T-helper 2 cell (primary cell): ENCODE results near the gene MACO1.
"Not testable (repeated sequence)": the region's sequence is repeated elsewhere in the genome, so short reads cannot be mapped to it uniquely, and the experiment has no call there.

Experiments used
- DNase-seq, 5 experiments: peaks; one replicate each; pipeline versions ENCODE4 v3.0.0 to v3.0.0-alpha.2; 2012 to 2022
- total RNA-seq, 2 donors: gene quantifications; one replicate each; lab custom pipeline; 2026; lab: John Stamatoyannopoulos, UW

The MACO1 gene, protein sequence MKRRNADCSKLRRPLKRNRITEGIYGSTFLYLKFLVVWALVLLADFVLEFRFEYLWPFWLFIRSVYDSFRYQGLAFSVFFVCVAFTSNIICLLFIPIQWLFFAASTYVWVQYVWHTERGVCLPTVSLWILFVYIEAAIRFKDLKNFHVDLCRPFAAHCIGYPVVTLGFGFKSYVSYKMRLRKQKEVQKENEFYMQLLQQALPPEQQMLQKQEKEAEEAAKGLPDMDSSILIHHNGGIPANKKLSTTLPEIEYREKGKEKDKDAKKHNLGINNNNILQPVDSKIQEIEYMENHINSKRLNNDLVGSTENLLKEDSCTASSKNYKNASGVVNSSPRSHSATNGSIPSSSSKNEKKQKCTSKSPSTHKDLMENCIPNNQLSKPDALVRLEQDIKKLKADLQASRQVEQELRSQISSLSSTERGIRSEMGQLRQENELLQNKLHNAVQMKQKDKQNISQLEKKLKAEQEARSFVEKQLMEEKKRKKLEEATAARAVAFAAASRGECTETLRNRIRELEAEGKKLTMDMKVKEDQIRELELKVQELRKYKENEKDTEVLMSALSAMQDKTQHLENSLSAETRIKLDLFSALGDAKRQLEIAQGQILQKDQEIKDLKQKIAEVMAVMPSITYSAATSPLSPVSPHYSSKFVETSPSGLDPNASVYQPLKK
- 42.8 to 75.4 reads per million in 2 donors for total RNA-seq

DNA sequence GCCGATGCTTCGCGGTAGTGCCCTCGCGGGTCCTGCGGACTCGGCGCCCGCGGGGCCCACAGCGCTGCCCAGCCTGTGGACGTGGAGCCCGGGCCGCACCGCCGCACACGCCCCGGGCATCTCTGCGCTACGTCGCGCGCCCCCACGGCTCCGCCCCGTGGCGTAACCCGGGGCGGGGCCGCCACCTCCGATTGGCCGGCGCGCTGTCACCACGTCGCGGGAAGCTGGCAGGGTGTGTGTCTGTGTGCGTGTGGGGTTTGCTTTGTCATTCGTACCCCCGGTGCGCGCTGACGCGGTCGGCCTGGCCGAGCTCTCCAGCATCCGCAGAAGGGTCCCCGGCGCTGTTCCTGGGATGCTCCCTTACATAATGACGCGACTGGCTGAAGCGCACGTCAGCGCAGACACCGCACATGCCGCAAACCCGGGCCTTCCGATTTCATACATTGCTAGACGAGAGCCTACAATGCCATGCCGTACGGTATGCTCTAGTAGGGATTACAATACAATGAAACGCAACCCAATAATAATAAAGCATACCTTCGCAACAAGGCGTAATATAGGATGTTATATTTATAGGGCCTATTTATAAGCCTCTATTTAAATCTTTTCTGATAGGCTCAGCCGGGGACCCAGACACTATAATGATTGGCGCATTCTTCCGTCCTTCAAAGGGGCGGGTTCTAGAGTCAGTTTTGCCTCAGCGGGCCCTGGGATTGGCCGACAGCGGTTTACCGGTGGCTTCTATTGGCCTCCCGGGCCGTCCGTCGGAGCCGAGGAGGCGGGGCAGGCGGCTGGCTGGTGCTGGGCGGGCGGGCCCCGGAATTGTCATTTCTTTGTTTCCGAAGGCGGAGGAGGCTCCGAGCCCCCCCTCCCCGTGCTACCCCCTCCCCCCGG, at the start of gene MACO1:
TSS of gene MACO1 (plus strand) at position 825 of the 894 bp plus-strand sequence. CDS start 202 bp downstream, outside the sequence.
- DNase-seq: peak; percentile 90 to 96 (median 95)

DNA sequence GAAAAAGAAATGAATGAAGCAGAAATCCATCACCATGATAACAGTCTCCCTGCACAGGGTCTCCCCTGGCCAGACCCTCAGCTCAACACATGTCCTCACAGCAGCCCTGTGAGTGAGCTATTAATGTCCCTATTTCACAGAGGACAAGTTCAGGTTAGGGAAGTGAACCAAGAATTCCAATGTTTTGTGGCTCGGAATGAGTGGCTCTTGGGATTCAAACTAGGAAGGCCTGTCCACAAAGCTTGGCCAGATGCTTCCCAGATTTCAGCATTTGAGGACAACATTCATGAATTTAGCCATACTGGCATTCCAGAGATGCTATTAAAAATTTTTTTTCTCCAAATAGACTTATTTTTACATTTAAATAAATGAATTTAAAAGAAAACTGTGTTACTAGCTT, 48.2 kb upstream of the MACO1 start:
- not testable (repeated sequence) for DNase-seq

DNA sequence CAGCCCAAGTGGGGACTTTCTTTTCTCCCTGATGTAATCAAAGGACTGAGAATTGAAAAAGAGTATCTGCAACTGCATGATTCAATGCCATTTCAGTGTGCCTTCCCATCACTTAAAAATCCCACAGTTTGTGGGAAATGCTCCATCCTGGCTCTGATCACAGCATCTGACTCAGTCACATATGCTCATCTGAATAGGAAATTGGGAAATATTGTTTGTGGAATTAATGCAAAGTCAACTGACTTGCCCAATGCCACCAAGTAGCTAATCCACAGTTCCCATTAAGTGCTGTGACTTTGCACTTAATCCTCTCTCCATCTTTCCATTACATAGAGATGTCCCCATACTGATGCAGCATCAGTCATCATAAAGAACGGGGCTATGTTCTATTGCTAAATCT, 47.6 kb upstream of the MACO1 start:
- DNase-seq: peak in 1 of 5 experiments; percentile 24

DNA sequence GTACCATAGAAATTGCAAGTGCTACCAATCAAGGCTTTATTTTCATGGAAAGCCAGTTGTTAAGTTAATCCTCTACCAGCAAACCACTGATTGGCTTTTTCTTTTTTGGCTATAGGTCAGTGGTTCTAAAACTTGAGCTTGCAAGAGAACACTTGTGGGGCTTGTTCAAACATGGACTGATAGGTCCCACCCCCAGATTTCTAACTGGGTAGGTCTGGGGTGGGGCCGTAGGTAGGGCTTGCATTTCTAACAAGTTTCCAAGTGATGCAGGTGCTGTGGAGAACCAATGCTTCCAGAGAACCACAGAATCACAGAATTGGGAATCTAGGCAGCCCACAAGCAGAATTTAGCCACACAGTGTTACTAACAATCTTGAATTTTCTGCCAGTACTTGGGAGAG, 46.8 kb upstream of the MACO1 start:
- DNase-seq: not testable (repeated sequence)

DNA sequence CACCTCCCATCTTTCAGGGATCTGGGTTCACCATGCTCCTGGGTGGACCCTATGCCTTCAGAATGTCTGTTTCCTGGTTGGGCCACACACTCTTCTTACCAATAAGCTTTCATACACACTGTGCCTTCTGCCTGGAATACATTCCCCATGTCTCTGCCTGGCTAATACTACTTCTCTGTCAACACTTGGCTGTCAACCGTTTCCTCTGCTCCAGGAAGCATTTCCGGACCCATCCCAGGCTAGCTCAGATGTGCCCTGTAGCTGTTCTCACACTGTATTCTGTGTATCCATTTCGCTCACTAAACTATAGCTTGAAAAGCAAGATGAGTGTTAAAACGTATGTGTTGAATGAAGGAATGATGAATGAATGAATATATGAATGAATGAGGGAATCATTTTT, 43.6 kb upstream of the MACO1 start:
- not testable (repeated sequence) for DNase-seq

DNA sequence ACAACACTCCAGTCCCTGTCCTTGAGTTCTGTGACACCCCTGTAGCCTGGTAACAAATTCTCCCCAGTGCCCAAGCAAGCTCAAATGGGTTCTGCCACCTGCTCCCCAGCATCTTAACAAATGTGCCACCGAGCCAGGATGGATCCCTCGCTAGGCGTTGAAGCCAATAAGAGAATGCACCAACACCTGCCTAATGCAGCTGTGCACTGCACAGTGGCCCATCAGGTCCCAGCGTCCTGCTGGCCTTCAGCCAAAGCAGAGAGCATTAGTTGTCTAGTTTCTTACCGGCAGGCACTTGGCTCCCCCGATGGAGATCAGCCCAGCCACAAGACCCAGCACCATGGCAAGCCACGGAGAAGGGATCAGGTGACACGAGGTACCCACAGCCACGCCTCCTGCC, 42.0 kb upstream of the MACO1 start:
- not testable (repeated sequence) for DNase-seq

DNA sequence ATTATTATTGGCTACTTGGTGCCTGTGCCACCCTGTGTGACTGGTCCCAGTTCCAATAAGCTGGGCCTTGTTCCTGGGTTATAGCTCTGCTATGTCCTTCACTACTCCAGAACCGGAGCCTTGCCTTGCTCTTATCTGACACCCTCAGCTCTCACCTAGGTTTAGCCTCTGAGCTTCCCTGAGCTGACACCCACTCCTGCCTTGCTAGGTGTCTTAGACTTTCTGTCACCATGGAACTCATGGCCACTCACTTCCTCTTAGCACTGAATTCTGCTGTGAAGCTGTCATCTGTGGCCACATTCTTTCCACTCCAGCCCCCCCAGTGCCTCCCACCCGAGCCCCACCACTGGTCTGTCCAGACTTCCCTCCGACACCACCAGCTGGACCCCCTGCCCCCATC, 41.0 kb upstream of the MACO1 start:
- DNase-seq: not testable (repeated sequence)

DNA sequence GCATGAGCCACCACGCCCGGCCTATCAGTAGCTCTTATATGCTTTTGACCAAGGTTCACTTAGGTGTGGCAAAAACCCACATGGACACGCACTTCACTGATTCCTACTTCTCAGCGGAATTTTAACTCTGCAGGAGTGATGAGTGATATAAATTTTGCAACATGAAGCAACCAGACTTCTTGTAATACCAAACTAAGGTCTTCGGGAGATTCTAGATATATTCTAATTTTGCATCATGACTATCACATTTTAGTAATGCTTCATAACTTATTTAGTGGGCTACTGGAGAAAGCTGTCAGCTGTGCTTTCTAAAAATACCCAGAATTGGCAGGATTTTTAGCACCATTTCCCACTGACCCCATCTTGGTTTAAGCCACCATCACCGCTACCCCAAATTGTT, 37.9 kb upstream of the MACO1 start:
- no peak for DNase-seq

DNA sequence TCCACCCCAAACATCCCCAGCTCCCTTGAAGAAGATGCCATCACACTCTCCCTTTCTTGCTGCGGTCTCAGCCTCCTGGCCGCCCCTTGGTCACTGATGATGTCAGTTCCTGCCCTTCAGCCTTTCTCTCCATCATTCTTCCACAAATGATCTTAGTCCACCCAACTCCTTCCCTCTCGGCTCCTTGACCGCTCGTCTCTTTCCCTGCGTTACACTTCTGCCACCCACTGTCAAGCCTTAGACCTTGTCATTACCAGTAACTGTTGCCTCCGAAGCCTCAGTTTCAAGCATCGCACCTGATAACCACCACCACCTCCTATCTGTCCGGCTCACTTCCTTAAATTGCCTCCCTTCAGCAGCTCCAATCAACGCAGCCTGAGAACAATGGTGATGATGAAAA, 33.1 kb upstream of the MACO1 start:
- not testable (repeated sequence) for DNase-seq

DNA sequence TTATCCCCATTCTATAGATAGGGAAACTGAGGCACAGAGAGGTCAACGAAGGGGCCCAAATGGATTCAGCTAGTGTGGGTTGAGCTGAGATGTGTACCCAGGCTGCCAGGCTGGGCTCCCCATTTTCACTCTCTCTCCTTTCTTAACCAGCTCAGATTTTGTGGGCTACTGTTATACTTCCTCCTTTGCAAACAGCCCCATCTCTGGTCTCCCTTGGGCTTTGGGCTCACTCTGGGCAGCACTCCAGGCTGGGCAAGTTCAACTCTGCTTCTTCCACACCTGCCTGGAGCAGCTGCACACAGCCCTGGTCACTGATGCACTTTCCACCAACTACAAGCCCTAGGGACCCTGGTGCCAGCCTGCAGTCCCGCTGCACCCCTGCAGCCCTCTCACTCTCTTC, 32.6 kb upstream of the MACO1 start:
- not testable (repeated sequence) for DNase-seq

DNA sequence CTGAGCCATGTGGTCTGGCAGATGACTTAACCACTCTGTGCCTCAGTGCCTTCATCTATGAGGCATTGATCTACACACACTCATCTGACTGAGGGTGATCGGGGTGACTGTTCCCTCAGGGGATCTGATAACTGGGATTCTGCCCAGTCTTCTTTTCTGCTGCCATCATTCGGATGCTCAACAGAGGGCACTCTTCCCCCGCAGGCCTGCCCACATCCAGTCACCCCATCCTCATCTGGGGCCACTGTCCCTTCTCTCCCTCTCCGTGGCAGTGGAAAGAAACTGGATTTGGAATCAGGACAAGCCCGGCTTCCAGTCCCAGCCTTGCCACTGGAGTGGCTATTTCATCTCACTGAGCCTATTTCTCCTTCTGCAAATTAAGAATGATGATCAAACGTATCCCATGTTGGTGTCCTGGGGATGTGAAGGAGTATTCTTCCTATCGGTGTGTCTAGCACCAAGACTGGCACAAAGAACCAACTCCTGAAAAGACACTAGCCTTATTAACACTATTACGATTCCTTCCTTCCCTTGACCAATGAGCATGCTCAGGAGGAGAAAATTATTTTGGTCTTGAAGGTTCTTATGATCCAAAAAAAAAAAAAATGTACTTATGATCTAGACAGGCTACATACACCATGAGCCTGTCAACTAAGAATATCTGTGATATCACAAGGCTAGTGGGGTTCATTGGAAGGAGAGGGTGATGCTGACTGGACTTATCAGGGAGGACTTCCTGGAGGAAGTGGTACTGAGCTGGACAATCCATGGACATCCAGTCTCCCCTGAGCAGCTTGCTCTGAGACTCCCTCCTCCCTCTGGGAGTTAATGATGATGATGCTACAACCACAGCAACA, 27.5 kb upstream of the MACO1 start:
- DNase-seq: not testable (repeated sequence)

DNA sequence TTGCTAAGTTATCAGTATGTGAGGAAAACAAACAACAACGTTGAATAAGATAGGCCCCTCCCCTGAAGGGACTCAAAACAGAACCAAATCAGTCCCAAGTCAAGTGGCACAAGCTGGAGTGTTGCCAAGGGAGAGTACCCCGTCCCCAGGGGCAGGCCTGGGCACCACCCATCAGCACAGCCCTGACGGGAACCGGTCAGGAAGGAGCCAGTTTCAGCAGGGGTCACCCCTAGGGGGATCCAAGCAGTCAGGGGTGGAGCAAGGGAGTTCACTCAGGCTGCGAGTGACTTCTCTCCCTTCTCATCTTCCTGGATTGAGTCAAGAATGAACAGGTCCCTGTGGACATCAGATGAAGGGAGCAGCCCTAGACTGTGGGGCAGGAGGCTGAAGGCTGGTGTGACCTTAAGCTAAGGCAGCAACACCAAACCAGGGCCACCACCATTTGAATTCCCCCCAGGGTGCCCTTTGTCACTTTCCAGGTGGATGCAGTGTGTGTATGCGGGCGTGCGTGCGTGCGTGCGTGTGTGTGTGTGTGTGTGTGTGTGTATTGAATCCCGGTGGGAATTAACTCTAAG, 24.9 kb upstream of the MACO1 start:
- not testable (repeated sequence) for DNase-seq

DNA sequence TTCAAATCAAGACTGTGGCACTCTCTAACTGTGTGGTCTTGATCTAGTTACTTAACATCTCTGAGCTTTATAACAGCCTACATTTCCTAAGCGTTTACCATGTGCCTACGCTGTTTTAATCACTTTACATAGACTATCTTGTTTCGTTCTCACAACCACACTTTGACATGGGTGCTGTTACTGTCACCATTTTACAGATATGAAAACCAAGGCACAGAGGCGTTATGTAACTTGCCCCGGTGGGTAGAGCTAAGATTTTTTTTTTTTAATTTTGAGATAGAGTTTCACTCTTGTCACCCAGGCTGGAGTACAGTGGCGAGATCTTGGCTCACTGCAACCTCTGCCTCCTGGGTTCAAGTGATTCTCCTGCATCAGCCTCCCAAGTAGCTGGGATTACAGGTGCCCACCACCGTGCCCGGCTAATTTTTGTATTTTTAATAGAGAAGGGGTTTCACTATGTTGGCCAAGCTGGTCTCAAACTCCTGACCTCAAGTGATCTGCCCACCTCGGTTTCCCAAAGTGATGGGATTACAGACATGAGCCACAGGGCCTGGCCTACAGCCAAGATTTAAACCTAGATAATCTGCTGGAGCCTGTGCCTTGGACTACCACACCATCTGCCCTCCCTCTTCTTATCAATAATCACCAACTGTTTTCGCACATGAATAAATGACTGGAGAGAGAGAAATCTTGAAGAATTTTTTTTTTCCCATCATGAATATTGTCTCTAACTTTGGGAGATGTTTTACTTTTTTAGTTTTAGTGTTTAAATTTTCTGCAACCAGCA, 20.9 kb upstream of the MACO1 start:
- not testable (repeated sequence) for DNase-seq

DNA sequence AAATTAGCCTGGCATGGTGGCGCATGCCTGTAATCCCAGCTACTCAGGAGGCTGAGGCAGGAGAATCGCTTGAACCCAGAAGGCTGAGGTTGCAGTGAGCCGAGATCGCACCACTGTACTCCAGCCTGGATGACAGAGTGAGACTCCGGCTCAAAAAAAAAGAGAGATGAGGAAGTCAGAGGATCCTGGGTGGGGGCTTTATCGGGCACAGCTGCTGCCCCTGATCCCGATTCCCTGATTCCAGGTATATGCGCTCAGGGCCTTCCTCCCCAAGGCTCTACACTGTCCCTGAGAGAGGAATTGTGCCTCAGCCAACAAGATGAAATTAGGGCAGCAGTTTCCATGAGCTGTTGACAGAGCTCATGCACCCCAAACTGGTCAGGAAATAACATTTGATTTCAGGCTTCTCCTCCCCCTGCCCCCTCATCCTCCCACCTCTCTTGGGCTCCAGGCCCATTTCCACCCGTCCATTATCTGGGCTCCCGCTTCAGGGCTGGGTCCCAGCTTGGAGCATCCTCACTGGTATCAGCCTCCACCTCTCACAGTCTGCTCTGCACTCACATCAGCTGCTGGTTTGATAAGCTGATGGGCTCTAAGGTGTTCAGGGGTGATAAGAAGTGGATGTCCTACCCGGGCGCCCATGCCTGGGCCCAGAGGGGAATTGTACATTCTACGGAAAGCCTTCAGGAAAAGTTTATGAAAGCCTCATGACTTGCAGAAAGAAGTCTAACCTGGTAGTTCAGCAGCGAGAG, 17.6 kb upstream of the MACO1 start:
- DNase-seq: not testable (repeated sequence)

DNA sequence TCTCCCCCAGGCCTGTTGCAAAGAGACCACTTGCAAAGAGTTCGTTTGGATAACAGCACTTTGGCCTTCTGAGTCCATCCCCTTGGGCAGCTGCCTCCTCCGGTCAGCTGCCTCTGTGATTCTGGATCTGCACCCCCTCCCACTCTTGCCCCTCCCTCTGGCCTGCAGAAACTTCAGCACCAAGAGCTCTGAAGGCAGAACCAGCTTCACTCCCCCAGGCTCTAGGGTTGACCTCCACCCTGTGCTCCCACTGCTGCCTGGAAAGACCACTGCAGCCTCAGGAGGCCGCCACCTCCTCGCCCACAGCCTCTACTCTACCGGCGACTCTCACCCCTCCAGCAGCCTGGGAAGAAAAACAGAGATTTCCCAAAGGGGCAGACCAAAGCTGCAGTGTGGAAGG, 16.5 kb upstream of the MACO1 start:
- DNase-seq: not testable (repeated sequence)

DNA sequence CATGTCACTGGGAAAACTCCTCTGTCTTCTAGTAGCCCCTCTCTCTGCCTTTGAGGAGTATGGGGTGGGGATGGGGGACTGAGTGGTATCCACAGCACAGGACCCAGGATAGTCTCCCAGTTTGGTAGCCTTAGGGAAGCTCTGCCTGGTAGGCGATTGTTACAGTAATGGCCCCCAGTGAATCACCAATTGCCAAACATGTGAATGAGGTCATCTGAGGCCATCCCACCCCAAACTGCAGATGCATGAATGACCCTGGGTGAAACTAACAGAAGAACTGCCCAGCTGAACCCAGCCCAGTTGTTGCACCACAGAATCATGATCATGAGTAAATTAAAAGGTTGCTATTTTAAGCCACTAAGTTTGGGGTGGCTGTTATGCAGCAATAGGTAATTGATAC, 16.1 kb upstream of the MACO1 start:
- DNase-seq: not testable (repeated sequence)

DNA sequence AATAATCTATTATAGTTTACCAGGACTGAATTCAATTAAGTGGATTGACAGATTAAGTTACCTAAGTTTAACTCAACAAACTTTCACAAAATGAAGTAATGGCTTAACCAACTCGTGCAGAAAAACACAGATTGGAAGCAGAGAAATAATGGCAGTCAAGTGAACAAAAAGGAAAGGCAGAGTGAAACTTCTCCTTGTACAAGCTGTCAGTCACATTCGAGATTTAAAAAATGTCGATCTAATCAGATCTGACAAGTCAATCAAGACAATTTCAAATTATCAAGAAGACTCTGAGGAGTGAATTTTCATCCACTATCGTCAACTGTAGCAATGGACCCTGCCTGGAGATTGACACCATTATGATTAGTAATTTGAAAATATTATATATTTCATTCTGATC, 13.4 kb upstream of the MACO1 start:
- not testable (repeated sequence) for DNase-seq

DNA sequence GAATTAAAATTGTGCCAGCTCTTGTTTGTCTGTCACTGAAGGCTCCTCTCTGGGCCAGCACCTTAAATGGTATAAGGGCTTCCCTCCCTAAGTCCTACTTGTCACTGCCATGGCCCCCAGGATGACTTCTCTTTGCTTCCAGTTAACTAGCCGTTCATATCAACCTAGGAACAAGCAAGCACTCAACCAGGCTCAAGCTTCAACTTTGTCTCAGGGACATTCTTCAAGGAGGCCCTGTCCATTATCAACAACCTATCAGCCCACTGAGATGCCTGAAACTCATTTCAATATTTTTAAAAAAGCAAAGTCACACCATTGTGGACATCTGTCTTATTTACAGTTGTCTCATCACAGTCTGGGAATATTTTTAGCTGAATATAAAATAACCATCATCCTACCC, 11.4 kb upstream of the MACO1 start:
- DNase-seq: not testable (repeated sequence)

DNA sequence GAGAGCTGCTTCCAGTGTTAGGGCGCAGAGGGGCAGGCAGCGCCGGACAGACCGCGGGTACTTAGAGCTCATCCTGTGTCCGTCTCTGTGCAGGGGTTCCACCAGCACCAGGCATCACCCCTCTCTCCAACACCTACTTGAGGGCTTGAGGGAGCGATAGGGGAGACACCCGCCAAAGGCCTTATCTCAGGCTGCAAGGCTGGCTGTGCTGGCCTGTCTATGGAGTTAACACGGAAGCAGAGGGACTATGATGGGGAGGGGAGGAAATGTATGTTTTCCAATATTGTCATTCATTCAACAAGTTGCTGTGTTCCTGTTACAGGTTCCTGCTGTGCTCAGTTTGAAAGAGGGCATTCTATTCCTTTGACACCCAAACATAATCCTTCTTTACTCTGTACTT, 10.0 kb upstream of the MACO1 start, which contains the start of gene RHCE:
TSS of gene RHCE (minus strand) at position 111 of the 400 bp plus-strand sequence. CDS start at position 72, 39 bp downstream.
- DNase-seq: not testable (repeated sequence)

DNA sequence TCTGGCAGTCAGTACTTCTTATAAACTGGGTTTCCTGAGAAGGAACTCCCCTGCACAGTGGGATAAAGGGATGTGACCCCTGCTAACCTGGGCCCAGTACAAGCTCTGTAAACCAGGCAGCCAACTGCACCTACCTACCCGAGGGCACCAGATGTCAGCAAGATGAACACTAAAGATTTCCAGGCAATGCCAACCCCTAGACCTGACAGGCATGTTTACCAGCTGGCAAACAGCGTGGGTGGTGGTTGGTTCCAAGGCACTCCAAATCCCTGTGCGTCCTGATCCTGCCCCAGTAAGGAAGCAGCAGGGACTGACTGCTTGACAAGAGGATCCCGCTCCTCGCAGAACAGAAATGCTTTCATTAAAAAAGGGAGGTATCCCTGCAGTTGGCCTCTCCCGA, 7.5 kb upstream of the MACO1 start:
- DNase-seq: not testable (repeated sequence)
